Parathyroid adenoma (tissue), 2 donors: ENCODE data around the gene ZNF76.
A peak's percentile ranks its signal among the peaks of the same experiment; 100 is the strongest.

Source experiments
- H2AFZ ChIP-seq: fragments of 300-600 bp; sonication (generic); one replicate; pipeline ENCODE4 v1.7.0; 2017; ENCODE audit warnings: antibody characterized with exemption, mild to moderate bottlenecking
- H3K27ac ChIP-seq: fragments of 300-600 bp; sonication (generic); one replicate; pipeline ENCODE4 v1.7.0; 2017
- H3K27me3 ChIP-seq: fragments of 300-600 bp; sonication (generic); one replicate; pipeline ENCODE4 v1.7.0; 2017; ENCODE audit warnings: low read length; ENCODE audit not compliant: control insufficient read depth, insufficient read depth
- H3K36me3 ChIP-seq: fragments of 300-600 bp; sonication (generic); one replicate; pipeline ENCODE4 v1.7.0; 2017; ENCODE audit warnings: low read length; ENCODE audit not compliant: control insufficient read depth, insufficient read depth
- H3K4me1 ChIP-seq: fragments of 300-600 bp; sonication (generic); one replicate; pipeline ENCODE4 v1.7.0; 2017; ENCODE audit warnings: control low read depth
- H3K4me2 ChIP-seq: fragments of 300-600 bp; sonication (generic); one replicate; pipeline ENCODE4 v1.7.0; 2017; ENCODE audit warnings: low read length
- H3K4me3 ChIP-seq: fragments of 300-600 bp; sonication (generic); one replicate; pipeline ENCODE4 v1.7.0; 2017; ENCODE audit warnings: low read depth, low read length
- H3K79me2 ChIP-seq: fragments of 300-600 bp; sonication (generic); one replicate; pipeline ENCODE4 v1.7.0; 2017; ENCODE audit warnings: control low read depth
- H3K9ac ChIP-seq: fragments of 300-600 bp; sonication (generic); one replicate; pipeline ENCODE4 v1.7.0; 2017; ENCODE audit warnings: mild to moderate bottlenecking
- H3K9me3 ChIP-seq: fragments of 300-600 bp; sonication (generic); one replicate; pipeline ENCODE4 v1.7.0; 2017; ENCODE audit warnings: low read length; ENCODE audit not compliant: control insufficient read depth
- TF ChIP-seq, protein P1 (sequence below): fragments of 300-600 bp; sonication (generic); IDR thresholded peaks from one replicate; pipeline ENCODE4 v1.7.0; 2017; ENCODE audit warnings: antibody characterized with exemption, mild to moderate bottlenecking
- donor health status: primary hyperparathyroidism.

Gene ZNF76

DNA sequence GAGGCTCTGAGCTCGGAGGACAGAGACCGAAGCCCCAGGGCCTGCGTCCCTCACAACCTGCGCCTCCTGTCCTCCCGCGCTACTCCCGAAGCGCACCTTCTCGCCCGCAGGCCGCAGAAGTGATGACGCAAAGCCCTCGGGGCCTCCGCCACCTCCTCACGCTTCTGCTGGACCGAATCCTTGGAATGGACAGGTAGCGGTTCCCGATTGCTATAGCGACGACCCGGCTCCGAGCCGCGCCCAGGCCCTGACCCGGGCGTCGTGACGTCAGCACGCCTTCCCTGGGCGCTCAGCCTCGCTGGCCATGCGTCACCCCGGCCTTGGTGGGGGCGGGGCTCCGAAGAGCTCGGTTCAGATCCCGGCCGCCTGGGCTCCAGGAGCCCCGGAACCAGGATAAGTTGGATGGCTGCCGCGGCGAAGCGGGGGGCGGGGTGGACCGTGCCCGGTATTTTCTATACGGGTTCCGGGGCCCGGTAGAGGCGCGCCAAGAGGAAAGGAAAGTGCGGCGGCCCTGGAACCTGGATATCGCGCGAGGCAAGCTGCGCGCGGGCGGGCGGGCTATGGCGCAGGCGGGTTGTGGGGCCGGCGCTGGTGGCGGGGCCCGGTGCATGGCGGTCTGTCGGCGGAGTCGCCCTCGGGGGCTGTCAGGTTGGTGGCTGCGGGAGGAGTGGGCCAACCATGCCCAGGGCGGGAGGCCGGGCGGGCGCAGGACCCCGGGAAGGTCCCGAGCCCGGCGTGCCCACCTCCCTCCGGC lies at the start of gene ZNF76:
Gene ZNF76, plus strand, starts transcription at position 542 of the 754 bp plus-strand sequence. CDS start 21,417 bp downstream, outside the sequence.
- H3K9ac ChIP-seq: peak within 1 kb of the TSS; percentile 9
- peak within 1 kb of the TSS; percentile 70 for H2AFZ ChIP-seq
- H3K4me3 ChIP-seq: peak within 1 kb of the TSS; percentile 85
- H3K4me2 ChIP-seq: peak within 1 kb of the TSS; percentile 75
- H3K4me1 ChIP-seq: peaks cover 28% of the 10 kb centered on the region
- no peaks in the 10 kb centered on the region for H3K36me3 ChIP-seq
- TF ChIP-seq, protein P1, sequence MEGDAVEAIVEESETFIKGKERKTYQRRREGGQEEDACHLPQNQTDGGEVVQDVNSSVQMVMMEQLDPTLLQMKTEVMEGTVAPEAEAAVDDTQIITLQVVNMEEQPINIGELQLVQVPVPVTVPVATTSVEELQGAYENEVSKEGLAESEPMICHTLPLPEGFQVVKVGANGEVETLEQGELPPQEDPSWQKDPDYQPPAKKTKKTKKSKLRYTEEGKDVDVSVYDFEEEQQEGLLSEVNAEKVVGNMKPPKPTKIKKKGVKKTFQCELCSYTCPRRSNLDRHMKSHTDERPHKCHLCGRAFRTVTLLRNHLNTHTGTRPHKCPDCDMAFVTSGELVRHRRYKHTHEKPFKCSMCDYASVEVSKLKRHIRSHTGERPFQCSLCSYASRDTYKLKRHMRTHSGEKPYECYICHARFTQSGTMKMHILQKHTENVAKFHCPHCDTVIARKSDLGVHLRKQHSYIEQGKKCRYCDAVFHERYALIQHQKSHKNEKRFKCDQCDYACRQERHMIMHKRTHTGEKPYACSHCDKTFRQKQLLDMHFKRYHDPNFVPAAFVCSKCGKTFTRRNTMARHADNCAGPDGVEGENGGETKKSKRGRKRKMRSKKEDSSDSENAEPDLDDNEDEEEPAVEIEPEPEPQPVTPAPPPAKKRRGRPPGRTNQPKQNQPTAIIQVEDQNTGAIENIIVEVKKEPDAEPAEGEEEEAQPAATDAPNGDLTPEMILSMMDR: no peak
- H3K27ac ChIP-seq: peak within 1 kb of the TSS; percentile 88
- H3K9me3 ChIP-seq: no peaks in the 10 kb centered on the region
- H3K27me3 ChIP-seq: no peaks in the 10 kb centered on the region
- H3K79me2 ChIP-seq: peaks cover 15% of the 10 kb centered on the region

DNA sequence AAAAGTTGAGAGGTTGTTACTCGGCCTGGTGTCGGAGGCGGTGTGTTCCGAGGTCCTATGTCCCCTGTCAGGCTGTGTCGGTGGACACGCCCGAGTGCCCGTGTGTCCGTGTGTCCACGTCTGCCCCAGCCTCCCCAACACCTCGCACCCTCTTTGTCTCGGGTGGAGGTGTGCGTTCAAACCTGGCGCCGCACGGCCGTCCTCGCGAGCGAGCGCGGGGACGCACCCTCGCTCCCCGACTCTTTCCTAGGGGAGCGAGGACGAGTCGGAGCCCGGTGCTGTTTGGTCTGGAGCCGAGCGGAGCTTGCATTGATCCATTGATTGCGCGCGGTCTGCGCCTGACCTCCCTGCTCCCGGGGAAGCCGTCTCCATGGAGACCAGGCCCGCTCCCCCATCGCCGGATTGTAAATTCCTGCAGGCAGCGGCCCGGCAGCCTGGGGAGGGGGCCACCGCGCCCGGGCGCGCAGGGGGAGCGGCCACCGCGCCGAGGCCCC lies 46.2 kb upstream of the ZNF76 start:
- TF ChIP-seq, protein P1: no peak
- Histone ChIP-seq H3K79me2 (no peaks in the 10 kb centered on the region), H3K9ac (no peak overlapping the region), H3K27ac (no peak overlapping the region), H3K4me3 (no peak overlapping the region), H3K9me3 (no peaks in the 10 kb centered on the region), H3K27me3 (peaks cover 4% of the 10 kb centered on the region), H2AFZ (peak overlapping the region; percentile 34), H3K4me1 (peaks cover 8% of the 10 kb centered on the region), H3K4me2 (peak overlapping the region; percentile 55), H3K36me3 (no peaks in the 10 kb centered on the region)

DNA sequence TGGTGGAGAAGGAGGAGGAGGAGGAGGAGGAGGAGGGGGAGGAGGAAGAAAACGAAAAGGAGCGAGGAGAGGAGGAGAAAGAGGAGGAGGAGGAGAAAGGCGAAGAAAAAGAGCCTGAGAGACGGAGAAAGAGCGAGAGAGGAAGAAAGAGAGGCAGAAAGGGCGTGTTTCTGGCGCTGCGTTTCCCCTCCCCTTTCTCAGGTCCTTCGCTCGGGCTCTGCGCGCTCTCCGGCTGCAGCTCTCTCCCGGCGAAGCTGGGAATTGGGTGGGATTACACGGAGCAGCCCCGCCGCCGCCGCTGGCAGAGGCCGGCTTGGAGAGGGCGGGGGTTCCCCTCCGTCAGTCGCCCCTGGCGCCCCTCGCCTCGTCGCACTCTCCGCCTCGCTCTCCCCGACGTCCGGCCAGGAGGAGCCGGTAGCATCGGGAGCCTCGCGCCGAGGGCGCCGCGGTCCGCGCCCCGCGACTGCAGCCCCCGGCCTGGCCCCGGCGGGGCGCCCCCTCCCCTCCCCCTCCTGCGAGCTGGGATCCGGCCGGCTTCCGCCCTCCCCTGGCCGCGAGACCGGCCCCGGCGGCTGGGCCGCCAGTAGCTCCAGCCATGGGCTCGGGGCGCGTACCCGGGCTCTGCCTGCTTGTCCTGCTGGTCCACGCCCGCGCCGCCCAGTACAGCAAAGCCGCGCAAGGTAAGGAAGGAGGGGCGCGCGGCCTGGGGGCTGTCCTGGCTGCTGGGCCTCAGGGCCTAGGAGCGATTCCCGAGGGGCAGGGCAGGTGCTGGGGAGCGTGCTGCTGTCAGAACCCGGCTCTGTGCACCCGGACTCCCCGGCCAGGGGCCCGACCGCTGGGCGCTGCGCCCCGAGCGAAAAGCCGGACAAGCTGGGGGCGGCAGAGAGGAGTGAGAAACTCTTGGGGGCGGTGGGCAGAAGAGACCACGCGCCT lies 45.4 kb upstream of the ZNF76 start, which contains the start of gene SCUBE3:
Gene SCUBE3, plus strand, starts transcription at position 133 of the 933 bp plus-strand sequence. Its CDS starts 463 bp downstream, at position 596.
- H3K4me2 ChIP-seq: peak within 1 kb of the TSS; percentile 55
- TF ChIP-seq, protein P1: no peak
- no peaks in the 10 kb centered on the region for H3K79me2 ChIP-seq
- H3K27ac ChIP-seq: no peak within 1 kb of the TSS
- no peaks in the 10 kb centered on the region for H3K36me3 ChIP-seq
- peaks cover 4% of the 10 kb centered on the region for H3K27me3 ChIP-seq
- peak within 1 kb of the TSS; percentile 56 for H2AFZ ChIP-seq
- H3K4me1 ChIP-seq: peaks cover 8% of the 10 kb centered on the region
- no peak within 1 kb of the TSS for H3K9ac ChIP-seq
- no peaks in the 10 kb centered on the region for H3K9me3 ChIP-seq
- no peak within 1 kb of the TSS for H3K4me3 ChIP-seq

DNA sequence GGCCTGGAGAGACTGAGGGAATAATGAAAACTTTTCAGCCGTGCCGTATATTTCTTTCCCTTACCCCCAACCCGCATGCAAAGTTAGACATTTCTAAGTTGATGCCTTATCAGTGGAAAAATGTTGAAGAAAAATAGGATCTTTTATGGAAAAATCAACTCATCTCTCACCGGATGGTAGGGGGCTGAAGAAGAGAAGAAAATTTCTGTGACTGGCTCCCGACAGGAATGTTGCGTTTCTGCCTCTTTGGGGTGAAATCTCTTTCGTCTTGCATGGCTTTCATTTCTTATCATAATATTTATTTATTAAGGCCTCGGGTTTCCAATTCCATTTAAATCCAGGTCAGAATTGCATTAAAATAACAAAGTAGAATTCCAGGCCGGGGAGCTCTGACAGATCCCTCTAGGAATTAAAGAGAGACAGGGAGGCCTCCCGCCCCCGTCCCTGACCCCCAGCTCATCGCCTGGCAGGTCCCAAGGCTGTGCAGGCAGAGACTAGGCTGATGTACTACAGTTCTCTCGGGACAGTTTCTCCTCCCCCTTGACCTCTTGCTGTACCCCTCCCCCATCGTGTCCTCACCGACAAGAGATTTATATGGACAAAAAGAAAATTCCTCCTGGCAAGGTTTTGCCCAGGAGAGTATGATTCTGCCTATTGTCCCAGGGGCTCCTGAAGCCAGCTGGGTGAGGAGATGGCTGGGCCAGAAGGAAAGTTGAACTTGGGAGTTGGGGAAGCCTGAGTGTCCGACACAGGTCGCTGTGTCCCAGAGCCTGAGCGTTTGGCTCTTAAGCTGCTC lies 44.5 kb upstream of the ZNF76 start:
- Histone ChIP-seq H3K4me1 (peaks cover 8% of the 10 kb centered on the region), H3K27ac (no peak overlapping the region), H3K79me2 (no peaks in the 10 kb centered on the region), H3K4me3 (no peak overlapping the region), H3K4me2 (no peak overlapping the region), H3K27me3 (peaks cover 4% of the 10 kb centered on the region), H3K9ac (no peak overlapping the region), H3K9me3 (no peaks in the 10 kb centered on the region), H2AFZ (no peak overlapping the region), H3K36me3 (no peaks in the 10 kb centered on the region)
- TF ChIP-seq, protein P1: no peak
